GM12878 (cell line): Measurements from ENCODE around the gene PDGFB. TPM values are rescaled to one million over a fixed set of nuclear protein-coding genes. Genes with fewer than 3 reads are reported as not detected.

ENCODE experiments used
- ATAC-seq: fragments of 200-7000 bp; cut with Tn5 transposase; 3 replicates; pipeline ENCODE4 v1.9.1; 2020; ENCODE audit warnings: mild to moderate bottlenecking, moderate library complexity
- BruUV-seq: library from RNA; stranded (reverse); fragments of 400-500 nt; replicated peaks from 2 replicates; lab custom pipeline; 2021; lab: Mats Ljungman, UMichigan
- CTCF ChIA-PET: fragments of 300-600 bp; sonication (Branson Sonifier 250); formaldehyde crosslinking; extraction: SDS; loops from one replicate; lab custom pipeline; 2021; ENCODE audit warnings: inconsistent platforms; lab: Yijun Ruan, JAX
- POLR2A ChIA-PET: fragments of 350-600 bp; formaldehyde crosslinking; extraction: SDS; loops from one replicate; lab custom pipeline; 2021; ENCODE audit warnings: inconsistent platforms; lab: Charles Lee
- RAD21 ChIA-PET: fragments of 300-600 bp; sonication (Branson Sonifier 250); formaldehyde crosslinking; loops from one replicate; lab custom pipeline; 2023; ENCODE audit warnings: antibody characterized with exemption; ENCODE audit not compliant: unreplicated experiment; lab: Charles Lee
- SMC1A ChIA-PET: fragments of 300-600 bp; sonication (Branson Sonifier 250); formaldehyde crosslinking; loops from one replicate; lab custom pipeline; 2023; ENCODE audit not compliant: unreplicated experiment, uncharacterized antibody; lab: Charles Lee
- DNase-seq: peaks from one replicate; pipeline ENCODE4 v3.0.0-alpha.2; 2011; ENCODE audit warnings: low read depth, low spot score
- FAIRE-seq: peaks from 3 replicates; lab custom pipeline; 2011; peaks lifted over from hg19 to GRCh38; lab: Jason Lieb, UNC
- H2AFZ ChIP-seq: 2 replicates; pipeline ENCODE4 v1.6.0; 2011; ENCODE audit warnings: low read depth, low read length, control low read depth; ENCODE audit not compliant: control insufficient read depth
- H3K27ac ChIP-seq: 2 replicates; pipeline ENCODE4 v1.5.1; 2011; ENCODE audit warnings: control low read depth; ENCODE audit not compliant: control insufficient read depth, insufficient read depth
- H3K27me3 ChIP-seq, 2 experiments: replicated peaks in 1 of 2; 2 replicates each; pipeline versions ENCODE4 v1.6.0 to v1.6.1; 2011; ENCODE audit warnings: low read length in 1 of 2; ENCODE audit not compliant: control insufficient read depth in 2 of 2, insufficient read depth in 2 of 2
- H3K36me3 ChIP-seq, 2 experiments: 2 replicates each; pipeline ENCODE4 v1.5.1; 2011; ENCODE audit warnings: low read length in 1 of 2; ENCODE audit not compliant: control insufficient read depth in 2 of 2, insufficient read depth in 2 of 2
- H3K4me1 ChIP-seq: 2 replicates; pipeline ENCODE4 v1.6.1; 2011; ENCODE audit warnings: mild to moderate bottlenecking, low read length, moderate library complexity, mixed read lengths; ENCODE audit not compliant: control insufficient read depth, insufficient read depth
- H3K4me2 ChIP-seq: 2 replicates; pipeline ENCODE4 v1.6.0; 2011; ENCODE audit warnings: control low read depth; ENCODE audit not compliant: control insufficient read depth, insufficient read depth
- H3K4me3 ChIP-seq: fragments of 200-600 bp; sonication (generic); 2 replicates; pipeline ENCODE4 v1.5.1; 2016
- H3K79me2 ChIP-seq: 2 replicates; pipeline ENCODE4 v1.6.0; 2011; ENCODE audit warnings: low read length; ENCODE audit not compliant: control insufficient read depth, insufficient read depth
- H3K9ac ChIP-seq: 2 replicates; pipeline ENCODE4 v1.8.0; 2011; ENCODE audit warnings: low read length, control low read depth, mixed read lengths; ENCODE audit not compliant: control insufficient read depth, insufficient read depth
- H3K9me3 ChIP-seq: replicated peaks from 3 replicates; pipeline ENCODE4 v1.5.1; 2011; ENCODE audit warnings: mild to moderate bottlenecking, low read length; ENCODE audit not compliant: control insufficient read depth, insufficient read depth
- H4K20me1 ChIP-seq: 2 replicates; pipeline ENCODE4 v1.6.0; 2011; ENCODE audit not compliant: control insufficient read depth, insufficient read depth
- CBX3 ChIP-seq: fragments of 200-600 bp; sonication (generic); IDR thresholded peaks from 2 replicates; pipeline ENCODE4 v1.6.1; 2016; ENCODE audit warnings: low read depth, borderline replicate concordance
- DPF2 ChIP-seq: fragments of 450-650 bp; IDR thresholded peaks from 2 replicates; pipeline ENCODE4 v1.6.1; 2017; ENCODE audit warnings: mild to moderate bottlenecking
- MYB ChIP-seq: fragments of 150-350 bp; IDR thresholded peaks from 2 replicates; pipeline ENCODE4 v1.6.1; 2014; ENCODE audit warnings: mild to moderate bottlenecking, low read depth, low read length, borderline replicate concordance
- SUZ12 ChIP-seq: fragments of 200-600 bp; sonication (generic); IDR thresholded peaks from one replicate; pipeline ENCODE4 v1.6.1; 2018; ENCODE audit warnings: antibody characterized with exemption, mild to moderate bottlenecking; ENCODE audit not compliant: unreplicated experiment
- ZNF622 ChIP-seq: fragments of 450-650 bp; IDR thresholded peaks from 2 replicates; pipeline ENCODE4 v1.6.1; 2017; ENCODE audit warnings: mild to moderate bottlenecking, inconsistent platforms
- WGBS: methylation state at CpG from one replicate; pipeline ENCODE4 v1.1.6; 2016; ENCODE audit warnings: low lambda C conversion rate; ENCODE audit not compliant: insufficient replicate concordance, insufficient coverage; ENCODE audit errors: missing lambda C conversion rate; 5-methylcytosine and 5-hydroxymethylcytosine counted together
- in situ Hi-C: fragments of 300-500 bp; cut with MboI; formaldehyde crosslinking; loops from 9 replicates; pipeline ENCODE4 v1.14.3; 2018; ENCODE audit warnings: mixed read lengths
- intact Hi-C: fragments of 100-400 bp; cut with micrococcal nuclease; formaldehyde crosslinking; loops from one replicate; pipeline ENCODE4 v1.14.2; 2022; ENCODE audit not compliant: unreplicated experiment
- polyA plus RNA-seq, 11 experiments: library from polyadenylated mRNA; depleted of rRNA in 4 of 11; unstranded in 6 of 11; stranded (reverse) in 5 of 11; fragments of >200 nt; fragmentation: Nextera tagmentation in 4 of 11; fragmentation: Illumina TruSeq in 1 of 11; extraction: Ambion mirVana in 4 of 11; extraction: Trizol in 1 of 11; gene quantifications; 1 replicate in 1 of 11; 2 replicates in 10 of 11; pipeline versions ENCODE4 v1.2.1 to v1.2.3, GENCODE V29; 2011 to 2016; ENCODE audit warnings: inconsistent platforms in 2 of 11, missing spikeins in 2 of 11, low read depth in 1 of 11
- total RNA-seq, 4 experiments: library from RNA; depleted of rRNA in 3 of 4; stranded (reverse); fragments of >200 nt in 3 of 4; fragmentation: Illumina TruSeq in 1 of 4; extraction: Trizol in 1 of 4; gene quantifications; 2 replicates each; pipeline versions ENCODE4 v1.2.1 to v1.2.3, GENCODE V29; 2013 to 2021
- TF ChIP-seq, protein P1 (sequence below): fragments of 450-650 bp; conservative IDR thresholded peaks from 2 replicates; pipeline ENCODE4 v1.6.1; 2017; ENCODE audit warnings: mild to moderate bottlenecking, moderate library complexity

The PDGFB gene
- total and polyA plus RNA-seq, 10 of the 15 experiments (the other 5 are each of a cell fraction or from before 2014, with no cell fraction given): 0.13 to 1.1 (median 0.56) TPM; not detected in 1

DNA sequence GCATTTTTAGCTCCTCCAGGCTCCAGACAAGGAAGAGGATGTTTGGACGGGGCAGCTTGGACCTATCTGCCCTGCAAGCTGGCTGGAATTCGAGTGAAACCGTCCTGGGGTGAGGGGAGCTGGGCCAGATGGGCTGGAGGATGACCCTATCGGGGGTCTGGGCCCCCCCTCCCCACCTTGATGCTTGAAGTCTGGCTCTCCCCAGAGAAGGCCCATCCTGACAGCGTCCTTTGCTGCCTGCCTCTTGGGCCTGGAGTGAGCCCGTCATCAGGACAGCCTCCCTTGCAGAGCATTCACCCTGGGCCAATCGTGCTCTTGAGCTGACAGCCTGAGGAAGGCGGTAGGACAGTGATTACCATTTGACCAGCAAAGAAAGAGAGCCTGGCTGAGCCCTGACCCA lies 5.3 kb upstream of the PDGFB start:
- no peaks in the 10 kb centered on the region; the same call in 1 of the 2 replicates for H4K20me1 ChIP-seq
- in situ Hi-C loops (no loop called here), intact Hi-C loops (no loop called here)
- ChIA-PET POLR2A (no interaction called here), RAD21 (no interaction called here), CTCF (interaction anchor here (0.8 kb wide), 1 partner anchor 19 kb away, joined by 3 read pairs; no protein-coding TSS in a partner anchor), SMC1A (no interaction called here)
- no peaks in the 10 kb centered on the region for H3K9me3 ChIP-seq
- FAIRE-seq (no peak), ATAC-seq (no peak), DNase-seq (no peak)
- peaks cover 31% of the 10 kb centered on the region for H3K4me1 ChIP-seq
- no peak overlapping the region for H3K4me3 ChIP-seq
- H3K27ac ChIP-seq: no peak overlapping the region
- TF ChIP-seq SUZ12 (no peak), MYB (no peak), ZNF622 (no peak), DPF2 (no peak), CBX3 (no peak)
- TF ChIP-seq, protein P1, sequence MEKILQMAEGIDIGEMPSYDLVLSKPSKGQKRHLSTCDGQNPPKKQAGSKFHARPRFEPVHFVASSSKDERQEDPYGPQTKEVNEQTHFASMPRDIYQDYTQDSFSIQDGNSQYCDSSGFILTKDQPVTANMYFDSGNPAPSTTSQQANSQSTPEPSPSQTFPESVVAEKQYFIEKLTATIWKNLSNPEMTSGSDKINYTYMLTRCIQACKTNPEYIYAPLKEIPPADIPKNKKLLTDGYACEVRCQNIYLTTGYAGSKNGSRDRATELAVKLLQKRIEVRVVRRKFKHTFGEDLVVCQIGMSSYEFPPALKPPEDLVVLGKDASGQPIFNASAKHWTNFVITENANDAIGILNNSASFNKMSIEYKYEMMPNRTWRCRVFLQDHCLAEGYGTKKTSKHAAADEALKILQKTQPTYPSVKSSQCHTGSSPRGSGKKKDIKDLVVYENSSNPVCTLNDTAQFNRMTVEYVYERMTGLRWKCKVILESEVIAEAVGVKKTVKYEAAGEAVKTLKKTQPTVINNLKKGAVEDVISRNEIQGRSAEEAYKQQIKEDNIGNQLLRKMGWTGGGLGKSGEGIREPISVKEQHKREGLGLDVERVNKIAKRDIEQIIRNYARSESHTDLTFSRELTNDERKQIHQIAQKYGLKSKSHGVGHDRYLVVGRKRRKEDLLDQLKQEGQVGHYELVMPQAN: no peak
- H3K4me2 ChIP-seq: no peak overlapping the region
- peaks cover 0 to 6% of the 10 kb centered on the region in 2 experiments; a peak in 2 of 4 replicates for H3K27me3 ChIP-seq
- no peak overlapping the region for H2AFZ ChIP-seq
- no TSS peak for BruUV-seq
- H3K9ac ChIP-seq: no peak overlapping the region
- 41% methylated on average over 8 of the region's 8 CpGs for WGBS
- H3K36me3 ChIP-seq: no peaks in the 10 kb centered on the region
- H3K79me2 ChIP-seq: no peaks in the 10 kb centered on the region
